Measurements from ENCODE around the gene GTPBP4.

- TF ChIP-seq CTCF (IDR thresholded peaks at IDR 0.05 in 8 of 11, conservative IDR thresholded peaks at IDR 0.05 in 3 of 11) (no peak), POLR2AphosphoS5 (IDR thresholded peaks at IDR 0.05) (no peak)
These were observed 60.1 kb downstream of the GTPBP4 start for GRCh38 chr10:1048349-1048731.

Data from spleen (tissue), 7 donors.